ENCODE measurements around the gene FHL2.
"Not testable (repeated sequence)": the region's sequence is repeated elsewhere in the genome, so short reads cannot be mapped to it uniquely, and the experiment has no call there.

FHL2 gene

DNA sequence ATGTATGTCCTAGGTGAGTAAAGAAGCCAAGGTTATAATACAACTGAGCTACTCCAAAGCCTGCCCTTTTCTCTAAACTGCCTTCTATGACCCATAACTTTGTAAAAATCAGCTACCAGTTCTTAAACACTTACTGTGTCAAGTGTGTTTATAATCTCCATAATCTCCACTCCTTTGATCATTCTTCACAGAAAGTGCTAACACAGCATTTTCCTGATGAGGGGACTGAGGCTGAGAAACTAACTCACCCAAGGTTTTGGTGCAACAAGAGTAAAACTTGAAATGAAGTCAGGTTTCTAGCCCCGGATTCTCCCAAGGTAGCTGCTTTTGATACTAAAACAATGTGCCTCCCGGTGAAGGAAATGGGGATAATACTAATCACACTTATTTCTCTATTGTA is 63.4 kb downstream of the FHL2 start:
- no peak for DNase-seq

DNA sequence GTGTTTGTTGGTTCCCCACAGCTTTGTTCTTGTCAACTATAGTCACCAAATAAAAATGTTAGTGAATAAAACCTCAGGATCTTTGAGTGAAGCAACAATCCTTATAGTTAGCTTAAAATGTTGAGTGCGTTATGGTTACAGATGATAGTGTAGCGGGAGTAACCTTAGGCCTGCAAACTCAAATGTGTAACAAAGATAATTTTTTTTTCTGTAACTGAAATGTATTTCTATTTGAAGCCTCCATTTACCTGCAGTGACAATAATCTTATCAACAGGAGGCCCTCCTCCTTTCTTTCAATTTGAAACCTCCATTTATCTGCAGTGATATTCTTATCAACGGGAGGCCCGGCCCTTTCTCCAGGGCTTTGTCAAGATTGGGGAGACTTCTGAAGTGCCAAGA is 64.6 kb downstream of the FHL2 start:
- no peak for DNase-seq

DNA sequence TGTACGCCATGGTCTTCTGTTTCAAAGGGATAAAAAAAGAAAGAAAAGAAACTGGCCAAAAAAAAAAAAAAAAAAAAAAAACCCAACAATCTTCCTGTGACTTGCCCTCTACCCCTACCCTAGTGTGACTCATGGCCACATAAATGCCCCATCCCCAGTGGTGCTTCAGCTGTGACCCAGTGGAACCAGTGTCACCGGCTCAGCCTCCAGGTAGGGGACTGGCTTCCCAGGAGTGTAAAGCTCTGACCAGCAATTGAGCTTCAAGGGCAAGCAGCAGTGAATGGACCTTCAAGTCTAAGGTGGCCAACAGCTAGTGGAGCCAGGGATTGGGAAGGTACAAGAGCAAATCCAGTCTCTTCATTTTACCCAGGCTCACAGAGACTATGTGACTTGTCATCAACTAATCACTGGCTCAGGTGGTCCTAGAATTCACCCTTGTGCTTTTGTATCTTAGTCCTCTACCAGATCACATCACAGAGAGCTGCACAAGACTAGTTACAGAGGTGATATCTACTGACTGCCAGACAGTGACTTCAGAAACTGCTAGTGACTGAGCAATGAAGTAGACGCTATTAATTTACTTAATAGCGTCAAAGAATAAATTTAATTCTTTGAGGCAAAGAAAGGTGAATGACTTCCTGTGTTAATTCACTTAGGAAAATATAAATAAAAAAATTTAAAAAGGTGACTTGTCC is 68.0 kb downstream of the FHL2 start:
- DNase-seq, result no peak

GRCh38 chr2:105329561-105330495 is 69.0 kb downstream of the FHL2 start, which contains the start of gene TGFBRAP1:
Gene TGFBRAP1, minus strand, starts transcription at chr2:105329735. Its CDS starts 21,434 bp downstream, at chr2:105308301.
- DNase-seq, result peak in 1 of 2 experiments; percentile 33

- no peak for DNase-seq
Measured at GRCh38 chr2:105329197-105329554, 69.7 kb downstream of the FHL2 start.

DNA sequence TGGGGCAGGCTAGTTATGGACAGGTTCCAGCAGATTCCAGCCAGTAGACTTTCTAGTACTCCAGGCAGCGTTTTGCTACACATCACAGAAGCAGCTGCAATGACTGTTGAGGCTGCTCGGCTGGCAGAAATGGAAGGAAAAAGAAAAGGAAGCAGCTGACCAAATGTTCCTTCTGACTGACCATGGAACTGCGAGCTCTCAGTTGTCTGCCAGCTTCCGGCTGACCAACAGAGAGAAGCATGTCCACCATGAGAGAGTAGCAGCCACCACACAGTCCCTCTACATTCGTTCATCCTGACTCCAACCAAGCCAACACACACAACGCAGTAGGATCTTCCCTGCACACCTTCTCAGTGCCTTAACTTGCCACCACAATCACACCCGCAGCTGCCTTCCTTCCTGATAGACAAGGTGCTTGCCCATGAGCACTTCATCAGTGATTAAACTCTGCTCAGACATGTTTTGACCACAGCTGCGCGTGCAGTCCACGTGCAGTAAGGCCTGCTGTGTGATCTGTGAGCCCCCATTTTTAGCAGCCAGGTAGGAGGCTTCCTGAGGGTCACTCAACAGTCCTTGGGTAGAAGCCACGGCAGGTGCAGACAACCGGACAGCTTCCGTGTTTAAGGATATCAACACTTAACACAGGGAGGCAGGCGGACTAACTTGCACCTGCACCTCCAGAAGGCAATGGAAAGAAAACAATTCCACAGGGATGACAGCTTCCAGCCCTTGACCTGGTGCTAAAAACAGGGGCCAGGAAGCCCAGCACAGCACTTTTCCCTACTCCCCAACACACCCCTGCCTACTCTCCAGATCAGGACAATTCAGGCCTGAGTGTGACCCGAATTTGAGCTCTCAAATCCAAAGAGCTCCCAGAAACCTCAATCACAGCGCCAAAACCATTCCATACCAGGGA is 70.3 kb downstream of the FHL2 start:
- DNase-seq, result no peak

DNA sequence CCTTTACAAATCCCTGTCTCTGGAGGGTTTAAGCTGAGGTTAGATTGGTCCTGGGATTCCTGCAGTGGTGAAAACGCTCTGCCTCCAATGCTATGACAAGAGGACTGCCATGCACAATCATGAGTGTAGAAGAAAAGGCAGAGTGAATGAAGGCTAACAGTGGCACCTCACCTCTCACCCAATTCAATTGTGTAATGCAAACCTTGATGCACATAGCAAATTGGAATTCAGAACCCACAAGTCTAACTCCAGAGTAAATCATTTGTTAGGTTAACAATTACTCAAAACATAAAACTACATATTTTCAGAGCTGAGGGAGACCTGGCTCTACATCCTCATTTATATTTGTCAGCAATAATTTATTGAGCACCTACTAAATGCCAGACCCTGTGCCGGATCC is 71.2 kb downstream of the FHL2 start:
- no peak for DNase-seq

DNA sequence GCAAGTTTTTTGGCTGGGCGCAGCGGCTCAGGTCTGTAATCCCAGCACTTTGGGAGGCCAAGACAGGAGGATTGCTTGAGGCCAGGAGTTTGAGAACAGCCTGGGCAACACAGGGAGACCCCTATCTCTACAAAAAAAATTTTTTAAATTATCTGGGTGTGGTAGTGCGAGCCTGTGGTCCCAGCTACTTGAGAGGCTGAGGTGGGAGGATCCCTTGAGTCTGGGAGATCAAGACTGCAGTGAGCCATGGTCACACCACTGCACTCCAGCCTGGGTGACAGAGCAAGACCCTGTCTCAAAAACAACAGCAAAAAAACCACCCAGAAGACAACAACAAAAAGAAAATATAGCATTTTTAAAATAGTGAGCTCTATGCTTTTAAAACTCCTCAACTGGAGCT is 71.6 kb downstream of the FHL2 start:
- not testable (repeated sequence) for DNase-seq

DNA sequence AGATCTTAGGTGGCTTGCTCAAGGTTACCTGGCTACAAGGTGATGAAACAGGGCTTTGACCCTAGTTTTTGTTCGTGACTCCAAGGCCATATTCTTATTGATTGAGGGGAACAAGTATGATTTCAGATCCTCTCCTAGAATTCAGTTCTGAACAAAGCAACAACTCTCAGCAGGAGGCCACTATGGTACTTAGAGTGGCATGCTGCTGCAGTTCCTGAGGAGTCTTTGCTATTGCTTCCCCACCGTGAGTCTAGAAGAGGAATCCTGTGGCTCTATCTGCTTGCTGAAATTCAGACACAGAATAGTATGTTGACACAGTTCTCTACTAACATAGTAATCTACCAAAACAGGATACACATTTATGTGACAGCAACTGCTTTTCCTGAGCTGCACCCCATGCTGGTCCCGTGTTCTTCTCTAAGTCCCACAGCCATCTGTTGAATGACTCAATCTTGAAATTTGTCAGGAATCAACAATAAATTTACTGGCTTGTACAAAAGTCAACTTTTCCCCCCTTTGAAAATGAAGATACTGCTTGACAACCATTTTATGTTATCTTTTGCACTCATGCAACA is 73.4 kb downstream of the FHL2 start:
- no peak for DNase-seq

GRCh38 chr2:105324732-105325131 is 74.1 kb downstream of the FHL2 start:
- DNase-seq, result no peak

GRCh38 chr2:105324101-105324500 is 74.8 kb downstream of the FHL2 start:
- no peak for DNase-seq

DNA sequence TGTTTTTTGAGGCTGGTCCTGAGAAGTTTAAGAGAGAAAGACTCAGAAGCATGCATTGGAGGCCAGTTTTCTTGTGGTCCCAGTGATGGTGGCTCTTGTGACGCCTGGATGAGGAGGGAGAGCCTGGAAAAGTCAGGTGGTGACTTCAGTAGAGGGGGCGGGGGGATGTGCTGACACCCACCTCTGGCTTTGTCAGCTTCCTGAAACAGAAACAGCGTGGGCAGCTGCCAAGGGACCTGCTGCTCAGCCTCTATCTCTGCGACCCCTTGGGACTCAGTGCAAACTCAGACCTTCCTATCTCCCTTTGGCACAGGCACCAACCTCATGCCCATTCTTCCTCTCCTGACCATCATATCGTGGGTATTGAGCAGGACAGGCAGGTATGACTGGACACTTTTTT is 75.7 kb downstream of the FHL2 start:
- DNase-seq, result no peak

- DNase-seq, result no peak
Measured at GRCh38 chr2:105321875-105322646, 76.8 kb downstream of the FHL2 start.

DNA sequence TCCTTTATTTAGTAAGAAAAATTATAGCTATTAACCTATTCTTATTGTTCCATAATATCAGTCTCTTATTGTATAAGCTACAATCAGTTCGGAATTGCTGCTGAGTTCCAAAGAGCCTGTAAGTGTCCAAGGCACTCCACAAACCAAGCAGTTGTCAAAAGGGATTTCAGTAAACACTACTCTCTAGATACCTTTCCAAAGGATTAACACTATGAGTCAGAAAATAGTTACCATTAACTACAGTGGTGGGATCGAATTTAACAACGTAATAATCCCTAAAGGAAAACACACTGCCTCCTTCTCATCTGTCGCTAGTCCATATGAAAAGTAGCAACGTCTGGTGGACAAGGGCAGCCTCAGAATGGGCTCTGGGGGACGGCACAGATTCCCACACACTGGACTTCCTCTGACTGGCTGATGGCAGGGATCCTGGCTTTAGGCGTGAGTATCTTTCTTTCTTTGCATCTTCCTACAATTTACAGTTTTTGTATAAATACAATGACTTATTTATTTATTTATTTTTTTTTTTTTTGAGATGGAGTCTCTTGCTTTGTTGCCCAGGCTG is 78.1 kb downstream of the FHL2 start:
- DNase-seq, result no peak

GRCh38 chr2:105317937-105318336 is 80.9 kb downstream of the FHL2 start:
- no peak for DNase-seq

DNA sequence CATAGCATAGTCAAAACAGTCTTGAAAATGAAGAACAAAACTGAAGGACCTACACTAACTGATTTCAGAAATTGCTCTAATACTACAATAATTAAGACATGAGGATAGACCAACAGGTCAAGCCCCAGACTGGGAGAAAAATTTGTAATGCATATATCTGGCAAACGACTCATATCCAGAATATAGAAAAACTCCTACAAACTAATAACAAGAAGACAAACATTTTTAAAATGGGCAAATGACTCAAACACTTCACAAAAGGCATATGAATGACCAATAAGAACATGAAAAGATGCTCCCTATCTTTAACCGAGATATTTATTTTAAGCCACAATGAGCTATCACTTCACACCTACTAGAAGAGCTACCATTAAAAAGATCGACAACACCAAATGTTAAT is 83.5 kb downstream of the FHL2 start:
- no peak for DNase-seq

- no peak for DNase-seq
Measured at GRCh38 chr2:105313877-105314276, 85.0 kb downstream of the FHL2 start.
